ENCODE results near the gene ACE. TPM values are rescaled to one million over a fixed set of nuclear protein-coding genes. Genes with fewer than 3 reads are reported as not detected.

ACE gene
- polyA plus RNA-seq, 1 donor (not counting 4 experiments of a cell fraction or from before 2014, with no cell fraction given): 0.07 TPM

DNA sequence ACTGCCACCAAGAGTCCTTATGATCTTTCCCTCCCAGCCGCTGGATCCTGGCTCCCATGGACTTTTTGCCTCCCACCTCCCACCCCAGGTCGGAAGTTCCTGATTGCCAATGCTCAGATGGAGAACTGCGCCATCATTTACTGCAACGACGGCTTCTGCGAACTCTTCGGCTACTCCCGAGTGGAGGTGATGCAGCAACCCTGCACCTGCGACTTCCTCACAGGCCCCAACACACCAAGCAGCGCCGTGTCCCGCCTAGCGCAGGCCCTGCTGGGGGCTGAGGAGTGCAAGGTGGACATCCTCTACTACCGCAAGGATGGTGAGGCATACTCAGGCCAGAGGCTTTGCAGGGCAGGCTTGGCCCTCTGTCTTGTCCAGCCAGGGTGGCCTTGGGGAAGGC lies 47.2 kb downstream of the ACE start:
- no peaks in the 10 kb centered on the region for H3K4me1 ChIP-seq (ENCODE audit: control insufficient read depth, extremely low read depth, insufficient read depth, low read length)
- H3K9ac ChIP-seq (ENCODE audit: control insufficient read depth, extremely low read depth, insufficient read depth, low read length): no peak overlapping the region
- no peak for DNase-seq (ENCODE audit: low read depth, low spot score)
- no peak for FAIRE-seq
- H4K20me1 ChIP-seq (ENCODE audit: control insufficient read depth, extremely low read depth, insufficient read depth, low read length): no peaks in the 10 kb centered on the region
- no peak overlapping the region for H3K4me3 ChIP-seq (ENCODE audit: control insufficient read depth in 2 of 3, extremely low read depth in 1 of 3, insufficient read depth in 2 of 3, low read depth in 1 of 3, low read length in 3 of 3)
- no peaks in the 10 kb centered on the region for H3K79me2 ChIP-seq (ENCODE audit: control insufficient read depth, insufficient read depth, low read length)
- dilution Hi-C loops (cut with MboI; ENCODE audit: extremely low pct_ligation_motif_present, low sequenced_read_pairs): no loop called here
- no peaks in the 10 kb centered on the region for H3K9me1 ChIP-seq (ENCODE audit: control insufficient read depth, extremely low read depth, insufficient read depth, low read length)
- peaks cover 28% of the 10 kb centered on the region for H3K27me3 ChIP-seq (ENCODE audit: control insufficient read depth, extremely low read depth, insufficient read depth, low read length)
- no peak for TF ChIP-seq EZH2 (IDR thresholded peaks at IDR 0.05; ENCODE audit: low read length)
- TF ChIP-seq, protein P1, sequence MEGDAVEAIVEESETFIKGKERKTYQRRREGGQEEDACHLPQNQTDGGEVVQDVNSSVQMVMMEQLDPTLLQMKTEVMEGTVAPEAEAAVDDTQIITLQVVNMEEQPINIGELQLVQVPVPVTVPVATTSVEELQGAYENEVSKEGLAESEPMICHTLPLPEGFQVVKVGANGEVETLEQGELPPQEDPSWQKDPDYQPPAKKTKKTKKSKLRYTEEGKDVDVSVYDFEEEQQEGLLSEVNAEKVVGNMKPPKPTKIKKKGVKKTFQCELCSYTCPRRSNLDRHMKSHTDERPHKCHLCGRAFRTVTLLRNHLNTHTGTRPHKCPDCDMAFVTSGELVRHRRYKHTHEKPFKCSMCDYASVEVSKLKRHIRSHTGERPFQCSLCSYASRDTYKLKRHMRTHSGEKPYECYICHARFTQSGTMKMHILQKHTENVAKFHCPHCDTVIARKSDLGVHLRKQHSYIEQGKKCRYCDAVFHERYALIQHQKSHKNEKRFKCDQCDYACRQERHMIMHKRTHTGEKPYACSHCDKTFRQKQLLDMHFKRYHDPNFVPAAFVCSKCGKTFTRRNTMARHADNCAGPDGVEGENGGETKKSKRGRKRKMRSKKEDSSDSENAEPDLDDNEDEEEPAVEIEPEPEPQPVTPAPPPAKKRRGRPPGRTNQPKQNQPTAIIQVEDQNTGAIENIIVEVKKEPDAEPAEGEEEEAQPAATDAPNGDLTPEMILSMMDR (optimal IDR thresholded peaks at IDR 0.05 in 1 of 3, IDR thresholded peaks at IDR 0.05 in 1 of 3, conservative IDR thresholded peaks at IDR 0.05 in 1 of 3; ENCODE audit: extremely low read depth in 1 of 3, insufficient read depth in 2 of 3, low read length in 3 of 3): no peak
- no peak overlapping the region for H3K27ac ChIP-seq (ENCODE audit: control insufficient read depth, insufficient read depth, low read length)
- H2AFZ ChIP-seq (ENCODE audit: control insufficient read depth, low read length): no peak overlapping the region
- no peaks in the 10 kb centered on the region for H3K9me3 ChIP-seq (ENCODE audit: control insufficient read depth, low read depth, low read length)
- H3K4me2 ChIP-seq (ENCODE audit: control insufficient read depth, extremely low read depth, insufficient read depth, low read depth, low read length): no peak overlapping the region
- H3K36me3 ChIP-seq (ENCODE audit: control insufficient read depth in 2 of 2, extremely low read depth in 1 of 2, insufficient read depth in 2 of 2, low read length in 2 of 2): no peaks in the 10 kb centered on the region

DNA sequence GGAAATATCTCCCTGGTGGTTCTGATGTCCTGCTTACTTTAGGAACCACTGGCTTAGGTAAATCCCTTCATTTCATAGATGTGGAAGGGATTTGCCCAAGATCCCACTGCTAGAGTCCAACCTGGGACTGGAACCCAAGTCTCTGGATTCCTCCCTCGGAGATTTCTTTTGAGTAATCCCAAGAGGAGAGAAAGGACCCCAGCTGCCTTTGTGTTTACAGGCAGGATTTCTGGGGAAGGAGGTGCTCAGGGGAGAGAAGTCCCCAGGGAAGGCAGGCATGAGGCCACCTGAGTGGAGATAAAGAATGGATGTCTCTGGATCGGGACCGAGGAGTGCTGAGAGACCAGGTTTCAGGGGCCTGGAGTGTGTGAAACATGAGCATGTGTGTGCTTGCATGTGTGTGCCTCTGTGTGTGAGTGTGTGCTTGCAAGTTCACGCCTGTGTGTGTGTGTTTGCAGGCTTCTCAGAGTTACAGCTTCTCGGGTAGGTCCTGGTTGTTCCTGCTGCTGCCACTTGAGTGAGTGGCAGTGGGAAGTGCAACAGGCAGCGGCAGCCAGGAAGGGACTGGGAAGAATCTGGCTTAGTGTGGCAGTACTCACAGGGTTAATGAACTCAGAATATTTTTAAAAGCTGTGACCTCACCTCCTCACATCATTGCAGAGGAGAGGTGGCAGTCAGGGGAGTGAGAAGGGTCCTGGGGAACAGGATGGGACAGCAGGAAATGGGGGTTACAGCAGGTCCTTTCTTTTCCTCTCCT lies 48.5 kb downstream of the ACE start:
- Histone ChIP-seq H3K4me3 (ENCODE audit: control insufficient read depth in 2 of 3, extremely low read depth in 1 of 3, insufficient read depth in 2 of 3, low read depth in 1 of 3, low read length in 3 of 3) (no peak overlapping the region), H3K9ac (ENCODE audit: control insufficient read depth, extremely low read depth, insufficient read depth, low read length) (no peak overlapping the region), H4K20me1 (ENCODE audit: control insufficient read depth, extremely low read depth, insufficient read depth, low read length) (no peaks in the 10 kb centered on the region), H3K36me3 (ENCODE audit: control insufficient read depth in 2 of 2, extremely low read depth in 1 of 2, insufficient read depth in 2 of 2, low read length in 2 of 2) (no peaks in the 10 kb centered on the region), H2AFZ (ENCODE audit: control insufficient read depth, low read length) (no peak overlapping the region), H3K27ac (ENCODE audit: control insufficient read depth, insufficient read depth, low read length) (no peak overlapping the region), H3K4me2 (ENCODE audit: control insufficient read depth, extremely low read depth, insufficient read depth, low read depth, low read length) (no peak overlapping the region), H3K4me1 (ENCODE audit: control insufficient read depth, extremely low read depth, insufficient read depth, low read length) (no peaks in the 10 kb centered on the region), H3K79me2 (ENCODE audit: control insufficient read depth, insufficient read depth, low read length) (no peaks in the 10 kb centered on the region), H3K9me3 (ENCODE audit: control insufficient read depth, low read depth, low read length) (no peaks in the 10 kb centered on the region), H3K9me1 (ENCODE audit: control insufficient read depth, extremely low read depth, insufficient read depth, low read length) (no peaks in the 10 kb centered on the region), H3K27me3 (ENCODE audit: control insufficient read depth, extremely low read depth, insufficient read depth, low read length) (peaks cover 28% of the 10 kb centered on the region)
- dilution Hi-C loops (cut with MboI; ENCODE audit: extremely low pct_ligation_motif_present, low sequenced_read_pairs): no loop called here
- DNase-seq (ENCODE audit: low read depth, low spot score): no peak
- no peak for FAIRE-seq
- TF ChIP-seq EZH2 (IDR thresholded peaks at IDR 0.05; ENCODE audit: low read length): no peak
- TF ChIP-seq, protein P1 (optimal IDR thresholded peaks at IDR 0.05 in 1 of 3, IDR thresholded peaks at IDR 0.05 in 1 of 3, conservative IDR thresholded peaks at IDR 0.05 in 1 of 3; ENCODE audit: extremely low read depth in 1 of 3, insufficient read depth in 2 of 3, low read length in 3 of 3): no peak
